Fibroblast of peridontal ligament (primary cell): ENCODE data around the gene ASPA.
"Not testable (repeated sequence)": the region's sequence is repeated elsewhere in the genome, so short reads cannot be mapped to it uniquely, and the experiment has no call there.

ENCODE experiments used
- DNase-seq: peaks from one replicate; pipeline ENCODE4 v3.0.0-alpha.2; 2010; ENCODE audit errors: extremely low read depth

The ASPA gene

GRCh38 chr17:3475812-3476610 is at the start of gene ASPA:
TSS of gene ASPA (plus strand) at chr17:3475997. CDS start at chr17:3476160, 163 bp downstream.
- no peak for DNase-seq

DNA sequence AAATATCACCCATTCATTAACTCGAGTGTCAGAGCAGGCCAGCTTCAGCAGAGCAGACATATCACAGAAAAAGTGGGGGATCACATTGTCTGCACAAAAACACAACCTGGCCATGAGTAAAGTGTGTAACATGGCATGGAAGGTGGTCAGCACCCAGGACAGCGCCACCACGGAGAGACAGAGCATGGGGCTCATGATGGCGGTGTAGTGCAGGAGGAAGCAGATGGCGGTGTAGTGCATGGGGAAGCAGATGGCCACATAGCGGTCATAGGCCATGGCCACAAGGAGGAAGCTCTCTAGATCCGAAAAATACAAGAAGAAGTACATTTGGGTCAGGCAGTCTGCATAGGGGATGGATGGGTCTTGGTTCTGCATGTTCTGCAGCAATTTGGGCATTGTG is 42.6 kb upstream of the ASPA start:
- DNase-seq, result not testable (repeated sequence)

GRCh38 chr17:3433741-3434140 is 42.1 kb upstream of the ASPA start, which contains the start of gene OR1E2:
TSS of gene OR1E2 (minus strand) at chr17:3433841. CDS start at chr17:3433841, 0 bp downstream.
- DNase-seq, result no peak

- DNase-seq, result no peak
Measured at GRCh38 chr17:3438368-3438767, 37.4 kb upstream of the ASPA start.

DNA sequence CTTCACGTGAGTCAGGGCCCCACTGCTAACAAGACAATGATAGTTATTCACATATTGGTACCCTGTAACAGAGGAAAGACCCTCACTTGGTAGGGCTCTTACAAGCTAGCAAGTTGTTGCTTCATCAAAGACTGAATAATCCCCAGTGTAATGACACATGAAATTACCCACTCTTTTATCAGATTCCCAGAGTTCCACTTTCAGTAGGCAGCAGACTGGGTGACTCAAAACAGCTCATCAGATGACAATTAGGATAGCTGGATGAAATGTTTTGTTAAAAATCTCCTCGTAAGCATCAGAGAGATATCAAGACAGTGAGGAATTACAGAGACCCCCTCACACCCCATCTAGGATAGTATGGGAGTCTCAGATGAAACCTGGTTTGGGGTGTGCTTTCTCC is 35.3 kb upstream of the ASPA start:
- DNase-seq, result no peak

- DNase-seq, result no peak
Measured at GRCh38 chr17:3447625-3448024, 28.2 kb upstream of the ASPA start.

- no peak for DNase-seq
Measured at GRCh38 chr17:3448059-3448665, 27.6 kb upstream of the ASPA start.

DNA sequence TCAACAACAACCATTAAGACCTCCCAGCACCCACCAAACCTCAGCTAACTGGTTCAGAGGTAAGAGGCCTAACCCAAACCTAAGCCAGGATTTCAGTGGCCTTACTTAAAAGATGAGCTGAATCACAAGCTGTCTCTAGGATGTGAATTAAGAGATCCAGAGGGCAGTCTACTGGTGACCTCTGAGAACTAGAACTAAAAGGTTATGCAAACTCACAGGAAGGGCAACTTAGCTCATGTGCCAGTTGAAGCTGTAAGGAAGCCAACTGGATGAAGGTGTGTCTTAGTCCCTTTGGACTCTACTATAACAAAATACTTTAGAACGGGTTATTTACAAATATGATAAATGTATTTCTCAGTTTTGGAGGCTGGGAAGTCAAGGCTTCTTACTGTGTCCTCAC is 9.4 kb upstream of the ASPA start:
- not testable (repeated sequence) for DNase-seq

GRCh38 chr17:3469529-3469928 is 6.3 kb upstream of the ASPA start:
- no peak for DNase-seq

DNA sequence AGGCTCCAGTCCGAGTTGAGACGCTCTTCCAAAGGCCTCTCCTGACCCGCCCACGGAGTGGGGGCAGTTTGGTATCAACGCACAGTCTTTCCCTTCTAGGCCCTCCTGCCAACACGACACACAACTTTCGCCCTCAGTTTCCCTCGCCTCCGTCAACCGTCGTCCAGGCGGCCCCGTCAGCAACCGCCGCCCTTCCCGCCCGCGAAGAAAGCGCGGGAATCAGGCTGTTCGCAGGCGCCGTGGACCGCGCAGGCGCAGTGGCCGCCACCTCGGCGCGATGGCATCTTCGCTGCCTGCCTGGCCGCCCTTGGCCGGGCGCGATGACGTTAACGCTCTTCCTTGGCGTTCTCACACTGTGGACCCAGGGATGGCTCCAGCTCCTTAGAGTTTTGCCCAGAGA is 4.2 kb upstream of the ASPA start, which contains the start of gene SPATA22:
Gene SPATA22 (minus strand): TSS at position 221 of the 400 bp plus-strand sequence. CDS start 2,494 bp downstream, outside the sequence.
- no peak for DNase-seq

DNA sequence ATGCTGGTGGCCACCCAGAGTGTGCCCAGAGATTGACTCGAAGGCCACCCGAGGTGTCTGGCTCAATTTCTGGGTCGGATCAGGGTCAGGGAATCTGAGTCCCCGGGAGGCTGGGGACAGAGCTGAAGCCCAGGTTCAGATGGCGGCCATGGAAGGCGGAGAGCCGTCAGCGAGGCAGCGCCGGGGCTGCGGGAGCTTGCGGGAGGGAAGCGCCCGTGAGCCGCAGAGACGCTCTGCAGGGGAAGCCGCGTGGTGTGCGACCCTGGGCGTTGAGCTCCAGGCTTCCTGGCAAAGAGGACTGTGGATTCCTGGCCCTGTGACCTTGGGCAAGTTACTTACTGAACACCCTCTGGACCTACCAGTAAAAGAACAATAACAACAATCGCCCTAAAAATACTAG is 3.7 kb upstream of the ASPA start:
- no peak for DNase-seq

- DNase-seq, result no peak
Measured at GRCh38 chr17:3474212-3474611, 1.6 kb upstream of the ASPA start.

- no peak for DNase-seq
Measured at GRCh38 chr17:3475251-3475685, 529 bp upstream of the ASPA start.

- DNase-seq, result no peak
Measured at GRCh38 chr17:3479988-3480387, 4.2 kb downstream of the ASPA start.

DNA sequence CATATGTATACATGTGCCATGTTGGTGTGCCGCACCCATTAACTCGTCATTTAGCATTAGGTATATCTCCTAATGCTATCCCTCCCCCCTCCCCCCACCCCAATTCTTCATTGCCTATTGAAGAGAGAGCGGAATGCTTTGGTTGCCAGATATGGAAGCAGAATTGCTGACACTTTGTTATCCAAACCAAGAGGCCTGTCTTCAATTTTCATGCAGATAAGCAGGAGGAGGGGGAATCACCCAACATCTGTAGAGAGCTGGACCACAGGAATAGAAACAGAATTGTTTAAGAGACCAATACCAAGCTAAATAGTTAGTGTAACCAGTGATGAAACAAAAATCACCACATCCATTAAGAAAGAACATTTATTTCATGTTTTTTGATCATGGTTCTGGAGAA is 7.1 kb downstream of the ASPA start:
- DNase-seq, result no peak

- no peak for DNase-seq
Measured at GRCh38 chr17:3485481-3486068, 9.8 kb downstream of the ASPA start.

DNA sequence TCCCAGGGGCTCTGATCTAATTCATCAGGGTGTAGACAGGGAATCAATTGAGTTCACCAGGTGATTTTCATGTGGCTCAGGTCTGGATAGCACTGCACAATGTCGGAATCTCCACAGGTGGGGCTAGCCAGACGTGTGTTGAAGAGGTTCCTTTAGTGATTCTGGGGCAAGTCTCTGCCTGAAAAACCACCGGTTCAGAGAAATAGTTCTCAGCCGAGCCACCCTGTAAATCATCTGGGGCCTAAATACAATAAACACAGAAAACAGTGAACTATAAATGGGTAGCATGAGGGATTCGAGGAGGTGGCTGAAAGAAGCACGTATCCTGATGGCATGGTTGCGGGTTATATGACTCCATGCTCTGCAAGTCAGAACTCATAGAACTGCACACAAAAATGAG is 21.3 kb downstream of the ASPA start:
- no peak for DNase-seq

GRCh38 chr17:3501344-3501743 is 25.5 kb downstream of the ASPA start:
- DNase-seq, result no peak

GRCh38 chr17:3502466-3502865 is 26.7 kb downstream of the ASPA start:
- DNase-seq, result no peak

GRCh38 chr17:3503285-3503684 is 27.5 kb downstream of the ASPA start:
- DNase-seq, result no peak

DNA sequence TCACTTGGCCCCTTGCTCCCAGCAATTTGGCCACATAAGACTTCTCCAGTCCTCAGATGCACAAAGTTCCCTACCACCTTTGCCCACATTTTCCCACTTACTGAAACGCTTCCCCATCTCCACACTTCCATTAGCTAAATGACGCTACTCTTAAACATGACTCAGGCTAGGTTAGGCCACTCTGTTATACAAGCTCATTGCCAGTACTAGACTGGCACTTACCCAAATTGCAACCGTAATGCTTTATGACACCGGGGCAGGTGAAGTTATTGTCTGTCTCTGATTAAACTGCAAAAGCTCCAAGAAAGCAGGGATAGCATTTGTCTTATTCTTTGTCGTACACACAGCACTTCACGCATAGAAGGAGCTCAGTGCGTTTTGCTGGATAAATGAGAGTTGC is 29.2 kb downstream of the ASPA start:
- DNase-seq, result no peak

DNA sequence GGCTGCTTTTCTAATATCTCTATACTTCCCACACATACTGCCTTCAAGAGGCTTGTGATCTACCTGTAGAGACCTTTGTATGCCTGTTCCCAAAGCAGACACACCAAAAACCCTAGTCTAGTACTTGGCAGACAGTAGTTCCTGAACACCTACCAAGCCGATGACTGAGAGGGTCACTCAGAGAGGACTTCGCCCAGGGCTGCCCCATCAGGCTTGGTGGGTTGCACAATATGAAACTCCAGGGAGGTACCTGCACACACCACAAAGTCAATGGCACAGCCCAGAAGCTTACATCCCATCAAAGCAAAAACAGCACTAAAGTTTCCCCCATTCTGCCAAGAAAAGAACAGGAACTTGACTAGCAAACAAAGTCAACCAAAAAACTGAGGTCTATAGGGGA is 30.3 kb downstream of the ASPA start:
- no peak for DNase-seq

- no peak for DNase-seq
Measured at GRCh38 chr17:3507071-3507470, 31.3 kb downstream of the ASPA start.
